ENCODE data around the gene USP4. TPM values are rescaled to one million over a fixed set of nuclear protein-coding genes. Genes with fewer than 3 reads are reported as not detected.

USP4 gene
- total RNA-seq, 1 experiment from 2014 or later = 31.7 TPM

DNA sequence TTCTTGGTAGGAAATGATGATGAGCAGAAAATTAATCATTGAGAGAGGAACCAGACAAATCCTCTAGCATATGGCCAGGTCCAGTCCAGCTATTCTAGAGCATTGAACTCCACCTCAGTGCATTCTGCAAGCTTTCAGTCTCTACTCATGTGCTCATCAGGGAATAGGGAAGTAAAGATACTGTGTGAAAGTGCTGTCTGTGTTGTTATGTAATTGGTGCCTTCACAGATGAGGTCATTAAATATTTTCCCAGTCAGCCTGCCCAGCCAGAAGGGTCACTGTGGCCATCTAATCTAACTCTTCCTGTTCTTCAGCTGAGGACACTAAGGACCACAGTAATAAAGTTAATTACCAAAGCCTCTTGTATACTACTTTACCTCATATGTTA lies 91.0 kb downstream of the USP4 start (continued):
- TF ChIP-seq, protein P1, sequence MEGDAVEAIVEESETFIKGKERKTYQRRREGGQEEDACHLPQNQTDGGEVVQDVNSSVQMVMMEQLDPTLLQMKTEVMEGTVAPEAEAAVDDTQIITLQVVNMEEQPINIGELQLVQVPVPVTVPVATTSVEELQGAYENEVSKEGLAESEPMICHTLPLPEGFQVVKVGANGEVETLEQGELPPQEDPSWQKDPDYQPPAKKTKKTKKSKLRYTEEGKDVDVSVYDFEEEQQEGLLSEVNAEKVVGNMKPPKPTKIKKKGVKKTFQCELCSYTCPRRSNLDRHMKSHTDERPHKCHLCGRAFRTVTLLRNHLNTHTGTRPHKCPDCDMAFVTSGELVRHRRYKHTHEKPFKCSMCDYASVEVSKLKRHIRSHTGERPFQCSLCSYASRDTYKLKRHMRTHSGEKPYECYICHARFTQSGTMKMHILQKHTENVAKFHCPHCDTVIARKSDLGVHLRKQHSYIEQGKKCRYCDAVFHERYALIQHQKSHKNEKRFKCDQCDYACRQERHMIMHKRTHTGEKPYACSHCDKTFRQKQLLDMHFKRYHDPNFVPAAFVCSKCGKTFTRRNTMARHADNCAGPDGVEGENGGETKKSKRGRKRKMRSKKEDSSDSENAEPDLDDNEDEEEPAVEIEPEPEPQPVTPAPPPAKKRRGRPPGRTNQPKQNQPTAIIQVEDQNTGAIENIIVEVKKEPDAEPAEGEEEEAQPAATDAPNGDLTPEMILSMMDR (IDR thresholded peaks at IDR 0.05 in 2 of 3, conservative IDR thresholded peaks at IDR 0.05 in 1 of 3; ENCODE audit: borderline replicate concordance in 1 of 3, insufficient read depth in 1 of 3, low read depth in 2 of 3, low read length in 2 of 3) = no peak
- TF ChIP-seq CBX3 (IDR thresholded peaks at IDR 0.05; ENCODE audit: low read depth) = no peak
- TF ChIP-seq, protein P2, sequence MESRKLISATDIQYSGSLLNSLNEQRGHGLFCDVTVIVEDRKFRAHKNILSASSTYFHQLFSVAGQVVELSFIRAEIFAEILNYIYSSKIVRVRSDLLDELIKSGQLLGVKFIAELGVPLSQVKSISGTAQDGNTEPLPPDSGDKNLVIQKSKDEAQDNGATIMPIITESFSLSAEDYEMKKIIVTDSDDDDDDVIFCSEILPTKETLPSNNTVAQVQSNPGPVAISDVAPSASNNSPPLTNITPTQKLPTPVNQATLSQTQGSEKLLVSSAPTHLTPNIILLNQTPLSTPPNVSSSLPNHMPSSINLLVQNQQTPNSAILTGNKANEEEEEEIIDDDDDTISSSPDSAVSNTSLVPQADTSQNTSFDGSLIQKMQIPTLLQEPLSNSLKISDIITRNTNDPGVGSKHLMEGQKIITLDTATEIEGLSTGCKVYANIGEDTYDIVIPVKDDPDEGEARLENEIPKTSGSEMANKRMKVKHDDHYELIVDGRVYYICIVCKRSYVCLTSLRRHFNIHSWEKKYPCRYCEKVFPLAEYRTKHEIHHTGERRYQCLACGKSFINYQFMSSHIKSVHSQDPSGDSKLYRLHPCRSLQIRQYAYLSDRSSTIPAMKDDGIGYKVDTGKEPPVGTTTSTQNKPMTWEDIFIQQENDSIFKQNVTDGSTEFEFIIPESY (IDR thresholded peaks at IDR 0.05; ENCODE audit: extremely low read depth, insufficient replicate concordance, low read length) = no peak
- TF ChIP-seq ZNF274 (IDR thresholded peaks at IDR 0.05; ENCODE audit: low read depth, low read length) = no peak

DNA sequence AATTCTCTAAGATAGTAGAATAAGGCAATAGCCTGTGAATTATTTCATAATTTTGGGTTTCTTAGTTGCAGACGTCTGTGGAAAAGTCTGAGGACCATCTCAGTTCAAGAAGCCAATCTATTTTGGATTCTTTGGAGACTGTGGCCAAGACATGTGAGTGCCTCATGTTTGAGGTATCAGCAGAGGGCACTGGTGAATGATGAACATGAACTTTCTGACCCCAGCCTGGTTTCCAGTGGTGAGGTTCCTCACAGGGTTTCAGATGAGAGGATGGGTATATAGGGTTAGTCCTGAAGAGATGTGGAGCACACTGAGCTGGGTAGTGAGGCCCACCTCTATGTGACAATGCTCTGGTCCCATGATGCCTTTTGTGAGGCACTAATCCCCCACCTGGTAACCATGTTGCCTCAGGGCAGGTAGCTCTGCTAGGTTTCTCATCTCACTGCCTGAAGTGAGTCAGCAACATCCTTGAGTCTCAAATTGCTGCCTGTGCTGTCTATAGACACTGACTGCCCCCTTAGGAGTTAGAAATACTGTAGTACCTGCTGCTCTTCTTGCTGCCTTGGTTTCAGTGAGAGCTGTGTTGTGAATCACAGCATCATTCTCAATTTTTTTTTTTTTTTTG lies 95.2 kb downstream of the USP4 start:
- BruUV-seq (replicated peaks) = no TSS peak
- CTCF ChIA-PET = no interaction called here
- H3K27ac ChIP-seq (ENCODE audit: low read depth, low read length) = peak overlapping the region; percentile 44

More for the DNA sequence above, 95.2 kb downstream of the USP4 start:
- H3K9me2 ChIP-seq (ENCODE audit: insufficient read depth) = no peaks in the 10 kb centered on the region
- H2AFZ ChIP-seq (ENCODE audit: low read depth, low read length, poor library complexity, severe bottlenecking) = peak overlapping the region; percentile 5
- intact Hi-C loops (cut with micrococcal nuclease) = no loop called here
- TF ChIP-seq EZH2phosphoT487 (IDR thresholded peaks at IDR 0.05; ENCODE audit: borderline replicate concordance) (no peak), POLR2A (IDR thresholded peaks at IDR 0.05; ENCODE audit: borderline replicate concordance, extremely low read depth, insufficient read depth, insufficient read length) (peak; percentile 18), JUND (IDR thresholded peaks at IDR 0.05) (peak; percentile 11; the same call in 1 of the 2 replicates), FOSL1 (IDR thresholded peaks at IDR 0.05; ENCODE audit: low read depth) (no peak), RAD21 (IDR thresholded peaks at IDR 0.05; ENCODE audit: low read depth) (peak; percentile 46), SP1 (IDR thresholded peaks at IDR 0.05; ENCODE audit: low read depth) (no peak; the same call in 1 of the 2 replicates), TCF7L2 (IDR thresholded peaks at IDR 0.05; ENCODE audit: borderline replicate concordance, extremely low read depth, insufficient read depth, insufficient read length) (no peak), ELF1 (IDR thresholded peaks at IDR 0.05; ENCODE audit: borderline replicate concordance, low read depth) (no peak)
- TF ChIP-seq, protein P3, sequence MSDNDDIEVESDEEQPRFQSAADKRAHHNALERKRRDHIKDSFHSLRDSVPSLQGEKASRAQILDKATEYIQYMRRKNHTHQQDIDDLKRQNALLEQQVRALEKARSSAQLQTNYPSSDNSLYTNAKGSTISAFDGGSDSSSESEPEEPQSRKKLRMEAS (IDR thresholded peaks at IDR 0.05) = peak; percentile 55; the same call in 1 of the 2 replicates
- TF ChIP-seq, protein P1 (IDR thresholded peaks at IDR 0.05 in 2 of 3, conservative IDR thresholded peaks at IDR 0.05 in 1 of 3; ENCODE audit: borderline replicate concordance in 1 of 3, insufficient read depth in 1 of 3, low read depth in 2 of 3, low read length in 2 of 3) = 0 out of 6 replicates have a peak, but pooled peaks of 1 of the 3 experiments have one; percentile 16
- TF ChIP-seq, protein P2 (IDR thresholded peaks at IDR 0.05; ENCODE audit: extremely low read depth, insufficient replicate concordance, low read length) = no peak
- no peaks in the 10 kb centered on the region for H4K20me1 ChIP-seq (ENCODE audit: insufficient read depth)
- no peaks in the 10 kb centered on the region for H3K36me3 ChIP-seq (ENCODE audit: control insufficient read depth in 1 of 2, insufficient read depth in 2 of 2, low read length in 2 of 2)
- H3K27me3 ChIP-seq (ENCODE audit: insufficient read depth, low read length) = no peaks in the 10 kb centered on the region
- ChIA-PET RAD21 (ENCODE audit: low non-redundant PET in 1 of 2, low total read pairs in 2 of 2, uncharacterized antibody in 2 of 2, unreplicated experiment in 2 of 2) (no interaction called here), POLR2A (interaction anchor here (0.7 kb wide), 1 partner anchor 68 kb away, joined by 4 read pairs; no protein-coding TSS in a partner anchor)
- H3K4me1 ChIP-seq (ENCODE audit: control insufficient read depth in 1 of 2, insufficient read depth in 2 of 2, low read length in 2 of 2) = peaks cover 14 to 33% of the 10 kb centered on the region in 2 experiments
- no peaks in the 10 kb centered on the region for H3K79me2 ChIP-seq (ENCODE audit: insufficient read depth, low read length)
- peak overlapping the region; percentile 67 for H3K4me2 ChIP-seq (ENCODE audit: low read length)
- peak overlapping the region in 1 of 2 experiments; percentile 5; a peak in 1 of 4 replicates for H3K4me3 ChIP-seq (replicated peaks in 1 of 2; ENCODE audit: low read depth in 1 of 2, low read length in 2 of 2)
- no peaks in the 10 kb centered on the region for H3K9me3 ChIP-seq (ENCODE audit: control insufficient read depth in 1 of 2, insufficient read depth in 1 of 2, low read depth in 1 of 2, low read length in 2 of 2)
- no peak for DNase-seq (ENCODE audit: low read depth, low spot score)
- peak overlapping the region; percentile 36; the same call in 1 of the 2 replicates for H3K9ac ChIP-seq (ENCODE audit: low read length)
- peak; percentile 82 for ATAC-seq
